Measurements from ENCODE around the gene RGS12. TPM values are rescaled to one million over a fixed set of nuclear protein-coding genes. Genes with fewer than 3 reads are reported as not detected.

RGS12 gene
- total and polyA plus RNA-seq, 2 of the 13 experiments (the other 11 are each of a cell fraction or from before 2014, with no cell fraction given) = 21.0 to 27.7 TPM

GRCh38 chr4:3250956-3251690 is 41.7 kb upstream of the RGS12 start (continued):
- TF ChIP-seq TIGD3 (CRISPR knock-in tag; IDR thresholded peaks at IDR 0.05; ENCODE audit: borderline replicate concordance) = no peak
- TF ChIP-seq ZNF446 (CRISPR knock-in tag; IDR thresholded peaks at IDR 0.05) = no peak
- TF ChIP-seq SETDB1 (CRISPR knock-in tag; IDR thresholded peaks at IDR 0.05; ENCODE audit: borderline replicate concordance) = no peak
- TF ChIP-seq CREBL2 (CRISPR knock-in tag; IDR thresholded peaks at IDR 0.05; ENCODE audit: borderline replicate concordance) = no peak
- peak; percentile 68; the same call in 1 of the 2 replicates for TF ChIP-seq ZNF709 (CRISPR knock-in tag; IDR thresholded peaks at IDR 0.05)
- no peak for TF ChIP-seq ZNF430 (CRISPR knock-in tag; IDR thresholded peaks at IDR 0.05)
- no peak for TF ChIP-seq MXD3 (CRISPR knock-in tag; IDR thresholded peaks at IDR 0.05)
- TF ChIP-seq KLF9 (CRISPR knock-in tag; IDR thresholded peaks at IDR 0.05; ENCODE audit: low read depth) = no peak
- TF ChIP-seq GLI4 (CRISPR knock-in tag; IDR thresholded peaks at IDR 0.05; ENCODE audit: borderline replicate concordance) = 0 out of 2 replicates have a peak, but pooled peaks have one; percentile 1
- no peak for TF ChIP-seq MLXIP (CRISPR knock-in tag; IDR thresholded peaks at IDR 0.05; ENCODE audit: borderline replicate concordance)
- TF ChIP-seq STAT6 (CRISPR knock-in tag; IDR thresholded peaks at IDR 0.05; ENCODE audit: borderline replicate concordance) = no peak
- TF ChIP-seq REPIN1 (CRISPR knock-in tag; IDR thresholded peaks at IDR 0.05; ENCODE audit: borderline replicate concordance, low read depth) = no peak
- no peak for TF ChIP-seq RBFOX2 (IDR thresholded peaks at IDR 0.05; ENCODE audit: low read depth, low read length)
- TF ChIP-seq IKZF5 (CRISPR knock-in tag; IDR thresholded peaks at IDR 0.05) = no peak
- TF ChIP-seq ZNF782 (CRISPR knock-in tag; IDR thresholded peaks at IDR 0.05; ENCODE audit: borderline replicate concordance) = no peak
- TF ChIP-seq HMG20A (CRISPR knock-in tag; IDR thresholded peaks at IDR 0.05; ENCODE audit: borderline replicate concordance) = no peak
- no peak for TF ChIP-seq CREB1 (IDR thresholded peaks at IDR 0.05)
- TF ChIP-seq CREB1 (CRISPR knock-in tag; IDR thresholded peaks at IDR 0.05) = no peak
- TF ChIP-seq ZNF205 (CRISPR knock-in tag; IDR thresholded peaks at IDR 0.05) = no peak
- TF ChIP-seq ZNF83 (CRISPR knock-in tag; IDR thresholded peaks at IDR 0.05; ENCODE audit: borderline replicate concordance) = no peak
- TF ChIP-seq HOXA3 (CRISPR knock-in tag; IDR thresholded peaks at IDR 0.05) = no peak
- TF ChIP-seq ZNF557 (CRISPR knock-in tag; IDR thresholded peaks at IDR 0.05) = no peak

All from HepG2 (cell line).